Measurements from ENCODE around the gene SPATS2L.

DNA sequence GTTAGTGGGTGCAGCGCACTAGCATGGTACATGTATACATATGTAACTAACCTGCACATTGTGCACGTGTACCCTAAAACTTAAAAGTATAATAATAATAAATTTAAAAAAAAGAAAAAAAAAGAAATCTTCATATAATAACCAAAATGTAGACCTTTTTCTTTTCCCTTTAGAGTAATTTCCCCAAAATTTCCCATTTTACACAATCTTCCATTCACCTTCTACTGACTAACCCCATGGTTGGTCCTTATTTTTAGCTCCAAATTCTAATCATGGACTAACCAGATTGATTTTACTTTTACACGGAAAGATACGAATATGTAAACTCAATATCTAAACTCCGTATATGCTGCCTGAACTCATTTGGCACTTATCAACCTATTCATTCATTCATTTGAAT, 195.7 kb downstream of the SPATS2L start:
- TF ChIP-seq, protein P1, sequence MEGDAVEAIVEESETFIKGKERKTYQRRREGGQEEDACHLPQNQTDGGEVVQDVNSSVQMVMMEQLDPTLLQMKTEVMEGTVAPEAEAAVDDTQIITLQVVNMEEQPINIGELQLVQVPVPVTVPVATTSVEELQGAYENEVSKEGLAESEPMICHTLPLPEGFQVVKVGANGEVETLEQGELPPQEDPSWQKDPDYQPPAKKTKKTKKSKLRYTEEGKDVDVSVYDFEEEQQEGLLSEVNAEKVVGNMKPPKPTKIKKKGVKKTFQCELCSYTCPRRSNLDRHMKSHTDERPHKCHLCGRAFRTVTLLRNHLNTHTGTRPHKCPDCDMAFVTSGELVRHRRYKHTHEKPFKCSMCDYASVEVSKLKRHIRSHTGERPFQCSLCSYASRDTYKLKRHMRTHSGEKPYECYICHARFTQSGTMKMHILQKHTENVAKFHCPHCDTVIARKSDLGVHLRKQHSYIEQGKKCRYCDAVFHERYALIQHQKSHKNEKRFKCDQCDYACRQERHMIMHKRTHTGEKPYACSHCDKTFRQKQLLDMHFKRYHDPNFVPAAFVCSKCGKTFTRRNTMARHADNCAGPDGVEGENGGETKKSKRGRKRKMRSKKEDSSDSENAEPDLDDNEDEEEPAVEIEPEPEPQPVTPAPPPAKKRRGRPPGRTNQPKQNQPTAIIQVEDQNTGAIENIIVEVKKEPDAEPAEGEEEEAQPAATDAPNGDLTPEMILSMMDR (IDR thresholded peaks at IDR 0.05) = no peak
- no peak for TF ChIP-seq POLR2A (IDR thresholded peaks at IDR 0.05)

All from ovary (tissue), 3 donors.